ENCODE data around the gene CHIC2. TPM values are rescaled to one million over a fixed set of nuclear protein-coding genes. Genes with fewer than 3 reads are reported as not detected.
"Not testable (repeated sequence)": the region's sequence is repeated elsewhere in the genome, so short reads cannot be mapped to it uniquely, and the experiment has no call there.

Gene CHIC2
- total and polyA plus RNA-seq, 3 donors from 2014 or later, result 83.4 to 129 (median 113) TPM

DNA sequence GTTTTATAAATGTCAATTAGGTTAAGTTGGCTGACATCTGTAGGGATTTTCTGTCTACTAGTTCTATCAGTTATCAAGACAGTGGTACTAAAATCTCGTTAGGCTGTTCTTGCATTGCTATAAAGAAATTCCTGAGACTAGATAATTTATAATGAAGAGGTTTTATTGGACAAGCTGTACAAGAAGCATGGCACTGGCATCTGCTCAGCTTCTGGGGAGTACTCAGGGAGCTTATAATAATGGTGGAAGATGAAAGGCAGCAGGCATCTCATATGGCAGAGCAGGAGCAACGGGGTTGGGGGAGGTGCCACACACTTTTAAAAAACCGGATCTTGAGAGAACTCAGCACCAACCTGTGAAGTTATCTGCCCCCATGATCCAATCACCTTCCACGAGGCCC, 28.2 kb downstream of the CHIC2 start:
- TF ChIP-seq POLR2A (IDR thresholded peaks at IDR 0.05) (no peak), CTCF (IDR thresholded peaks at IDR 0.05) (no peak)
- no peaks in the 10 kb centered on the region for H3K27me3 ChIP-seq
- DNase-seq, result no peak

GRCh38 chr4:54032558-54033135, 31.8 kb downstream of the CHIC2 start:
- Histone ChIP-seq H3K27ac (no peak overlapping the region), H3K36me3 (ENCODE audit: low read depth, missing control alignments) (no peaks in the 10 kb centered on the region), H3K4me3 (no peak overlapping the region), H3K4me1 (peaks cover 5% of the 10 kb centered on the region), H3K27me3 (no peaks in the 10 kb centered on the region), H3K9me3 (no peaks in the 10 kb centered on the region)
- DNase-seq, result no peak
- no peak for TF ChIP-seq POLR2A (IDR thresholded peaks at IDR 0.05)
- no peak for TF ChIP-seq CTCF (IDR thresholded peaks at IDR 0.05)
- intact Hi-C loops (cut with DNase I; ENCODE audit: low total_unique reads), result no loop called here
- 69% methylated on average over 3 of the region's 3 CpGs for WGBS, 2 donors

More for the DNA sequence above, 28.2 kb downstream of the CHIC2 start:
- peaks cover 2% of the 10 kb centered on the region for H3K4me1 ChIP-seq
- H3K27ac ChIP-seq, result no peak overlapping the region
- 76 to 84% methylated on average over 4 of the region's 4 CpGs for WGBS, 2 donors
- no peak overlapping the region for H3K4me3 ChIP-seq
- H3K36me3 ChIP-seq (ENCODE audit: low read depth, missing control alignments), result no peaks in the 10 kb centered on the region
- intact Hi-C loops (cut with DNase I; ENCODE audit: low total_unique reads), result no loop called here
- H3K9me3 ChIP-seq, result no peaks in the 10 kb centered on the region

- no peaks in the 10 kb centered on the region for H3K36me3 ChIP-seq (ENCODE audit: low read depth, missing control alignments)
- TF ChIP-seq CTCF (IDR thresholded peaks at IDR 0.05) (no peak), POLR2A (IDR thresholded peaks at IDR 0.05) (no peak)
- no peak overlapping the region for H3K4me3 ChIP-seq
- intact Hi-C loops (cut with DNase I; ENCODE audit: low total_unique reads), result no loop called here
- H3K27me3 ChIP-seq, result no peaks in the 10 kb centered on the region
- DNase-seq, result no peak
- H3K4me1 ChIP-seq, result peaks cover 5% of the 10 kb centered on the region
- WGBS, 2 donors, result 81 to 84% methylated on average over 1 of the region's 1 CpG
- H3K27ac ChIP-seq, result no peak overlapping the region
- H3K9me3 ChIP-seq, result no peaks in the 10 kb centered on the region
These were observed 37.1 kb downstream of the CHIC2 start for GRCh38 chr4:54027311-54027710.

GRCh38 chr4:54025582-54025981, 38.8 kb downstream of the CHIC2 start:
- H3K27ac ChIP-seq, result no peak overlapping the region
- no peaks in the 10 kb centered on the region for H3K4me1 ChIP-seq
- H3K27me3 ChIP-seq, result no peaks in the 10 kb centered on the region
- H3K4me3 ChIP-seq, result no peak overlapping the region
- intact Hi-C loops (cut with DNase I; ENCODE audit: low total_unique reads), result no loop called here
- no peak for TF ChIP-seq CTCF (IDR thresholded peaks at IDR 0.05)
- no peak for TF ChIP-seq POLR2A (IDR thresholded peaks at IDR 0.05)
- no peak for DNase-seq
- H3K36me3 ChIP-seq (ENCODE audit: low read depth, missing control alignments), result no peaks in the 10 kb centered on the region
- WGBS, 2 donors, result 95 to 96% methylated on average over 7 of the region's 7 CpGs
- H3K9me3 ChIP-seq, result no peaks in the 10 kb centered on the region

GRCh38 chr4:54023019-54023418, 41.4 kb downstream of the CHIC2 start:
- H3K4me3 ChIP-seq; H3K36me3 ChIP-seq (ENCODE audit: low read depth, missing control alignments); H3K27ac ChIP-seq; DNase-seq; intact Hi-C loops (cut with DNase I; ENCODE audit: low total_unique reads); H3K27me3 ChIP-seq; H3K4me1 ChIP-seq; H3K9me3 ChIP-seq: not testable (repeated sequence)
- 90 to 97% methylated on average over 8 of the region's 8 CpGs for WGBS, 2 donors
